OCI-LY7 (cell line): Measurements from ENCODE around the gene ARIH1. TPM values are rescaled to one million over a fixed set of nuclear protein-coding genes. Genes with fewer than 3 reads are reported as not detected.

Source experiments
- BruUV-seq: library from RNA; stranded (reverse); fragments of 400-500 nt; replicated peaks from 2 replicates; lab custom pipeline; 2021; lab: Mats Ljungman, UMichigan
- CTCF ChIA-PET: fragments of 300-600 bp; sonication (Branson Sonifier 250); formaldehyde crosslinking; loops from one replicate; lab custom pipeline; 2022; ENCODE audit warnings: antibody characterized with exemption; ENCODE audit not compliant: unreplicated experiment; lab: Charles Lee
- POLR2A ChIA-PET: fragments of 300-600 bp; sonication (Branson Sonifier 250); formaldehyde crosslinking; loops from one replicate; lab custom pipeline; 2022; ENCODE audit warnings: antibody characterized with exemption; lab: Charles Lee
- DNase-seq: peaks from one replicate; pipeline ENCODE4 v3.0.0-alpha.2; 2015; ENCODE audit warnings: low spot score
- H2AFZ ChIP-seq: fragments of 200-600 bp; sonication (generic), shearing (Covaris generic); 2 replicates; pipeline ENCODE4 v1.6.1; 2014; ENCODE audit warnings: mild to moderate bottlenecking, antibody characterized with exemption, low read length, moderate library complexity
- H3K27ac ChIP-seq: fragments of 200-600 bp; sonication (generic); 2 replicates; pipeline ENCODE4 v1.5.1; 2014; ENCODE audit warnings: mixed run types, low read depth, mild to moderate bottlenecking, moderate library complexity, low read length, inconsistent platforms; ENCODE audit not compliant: poor library complexity, severe bottlenecking
- H3K36me3 ChIP-seq: fragments of 200-600 bp; sonication (generic); 2 replicates; pipeline ENCODE4 v1.6.1; 2014; ENCODE audit warnings: mild to moderate bottlenecking, antibody characterized with exemption, low read length, moderate library complexity, mixed read lengths; ENCODE audit not compliant: insufficient read depth
- H3K4me1 ChIP-seq: fragments of 200-600 bp; sonication (generic); 2 replicates; pipeline ENCODE4 v1.5.1; 2014; ENCODE audit warnings: mild to moderate bottlenecking, low read length; ENCODE audit not compliant: insufficient read depth, poor library complexity, severe bottlenecking
- H3K4me2 ChIP-seq: fragments of 200-600 bp; sonication (generic); 2 replicates; pipeline ENCODE4 v1.6.1; 2014; ENCODE audit warnings: mild to moderate bottlenecking, low read length
- H3K4me3 ChIP-seq: fragments of 200-600 bp; sonication (generic); 2 replicates; pipeline ENCODE4 v1.5.1; 2014; ENCODE audit warnings: mild to moderate bottlenecking, low read depth, low read length; ENCODE audit not compliant: poor library complexity, severe bottlenecking
- H3K79me2 ChIP-seq: fragments of 200-600 bp; sonication (generic); 2 replicates; pipeline ENCODE4 v1.6.1; 2016; ENCODE audit warnings: low read depth, mild to moderate bottlenecking, low read length, moderate library complexity, mixed read lengths; ENCODE audit not compliant: insufficient read depth
- H3K9me2 ChIP-seq: fragments of 200-600 bp; sonication (generic); 2 replicates; pipeline ENCODE4 v1.6.1; 2016; ENCODE audit warnings: mild to moderate bottlenecking, low read length, mixed read lengths; ENCODE audit not compliant: insufficient read depth
- H3K9me3 ChIP-seq: fragments of 200-600 bp; sonication (generic); 2 replicates; pipeline ENCODE4 v1.6.1; 2014; ENCODE audit warnings: mild to moderate bottlenecking, mixed run types, low read length, mixed read lengths
- H4K20me1 ChIP-seq: fragments of 200-600 bp; sonication (generic); 2 replicates; pipeline ENCODE4 v1.6.1; 2014; ENCODE audit warnings: mild to moderate bottlenecking, antibody characterized with exemption, low read length, moderate library complexity, mixed read lengths; ENCODE audit not compliant: insufficient read depth
- EZH2phosphoT487 ChIP-seq: fragments of 200-600 bp; sonication (generic); IDR thresholded peaks from 2 replicates; pipeline ENCODE4 v1.6.1; 2018; ENCODE audit warnings: low read depth, borderline replicate concordance, mild to moderate bottlenecking, mixed run types, antibody characterized with exemption, low read length, moderate library complexity, mixed read lengths
- intact Hi-C: fragments of 100-400 bp; cut with micrococcal nuclease; formaldehyde crosslinking; loops from one replicate; pipeline ENCODE4 v1.10.0; 2022; ENCODE audit not compliant: unreplicated experiment
- total RNA-seq, 2 experiments: library from RNA; depleted of rRNA in 1 of 2; stranded (reverse); fragments of >200 nt in 1 of 2; shearing (Covaris generic) in 1 of 2; gene quantifications; 2 replicates each; pipeline ENCODE4 v1.2.3, GENCODE V29; 2014 to 2022
- TF ChIP-seq, protein P1 (sequence below): fragments of 200-600 bp; sonication (generic); conservative IDR thresholded peaks from 2 replicates; pipeline ENCODE4 v1.5.1; 2014; ENCODE audit warnings: mild to moderate bottlenecking, antibody characterized with exemption, low read length, moderate library complexity, mixed read lengths

The ARIH1 gene
- total RNA-seq, 2 experiments from 2014 or later, result 33.0 to 142 TPM

DNA sequence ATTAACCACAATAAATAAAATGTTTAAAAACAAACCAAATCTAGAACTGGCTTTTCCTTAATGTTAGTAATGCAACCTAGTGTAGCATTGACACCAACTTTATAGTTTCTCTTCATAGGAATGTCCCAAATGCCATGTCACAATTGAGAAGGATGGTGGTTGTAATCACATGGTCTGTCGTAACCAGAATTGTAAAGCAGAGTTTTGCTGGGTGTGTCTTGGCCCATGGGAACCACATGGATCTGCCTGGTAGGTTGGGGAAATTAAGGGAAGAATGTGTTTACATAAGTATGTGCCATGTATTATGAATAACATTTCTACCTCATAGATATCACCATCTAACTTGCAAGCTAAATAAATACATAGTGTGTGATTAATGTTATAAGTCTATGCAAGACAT lies 95.9 kb downstream of the ARIH1 start:
- H3K27ac ChIP-seq, result no peak overlapping the region
- BruUV-seq, result no TSS peak
- TF ChIP-seq EZH2phosphoT487, result no peak
- TF ChIP-seq, protein P1, sequence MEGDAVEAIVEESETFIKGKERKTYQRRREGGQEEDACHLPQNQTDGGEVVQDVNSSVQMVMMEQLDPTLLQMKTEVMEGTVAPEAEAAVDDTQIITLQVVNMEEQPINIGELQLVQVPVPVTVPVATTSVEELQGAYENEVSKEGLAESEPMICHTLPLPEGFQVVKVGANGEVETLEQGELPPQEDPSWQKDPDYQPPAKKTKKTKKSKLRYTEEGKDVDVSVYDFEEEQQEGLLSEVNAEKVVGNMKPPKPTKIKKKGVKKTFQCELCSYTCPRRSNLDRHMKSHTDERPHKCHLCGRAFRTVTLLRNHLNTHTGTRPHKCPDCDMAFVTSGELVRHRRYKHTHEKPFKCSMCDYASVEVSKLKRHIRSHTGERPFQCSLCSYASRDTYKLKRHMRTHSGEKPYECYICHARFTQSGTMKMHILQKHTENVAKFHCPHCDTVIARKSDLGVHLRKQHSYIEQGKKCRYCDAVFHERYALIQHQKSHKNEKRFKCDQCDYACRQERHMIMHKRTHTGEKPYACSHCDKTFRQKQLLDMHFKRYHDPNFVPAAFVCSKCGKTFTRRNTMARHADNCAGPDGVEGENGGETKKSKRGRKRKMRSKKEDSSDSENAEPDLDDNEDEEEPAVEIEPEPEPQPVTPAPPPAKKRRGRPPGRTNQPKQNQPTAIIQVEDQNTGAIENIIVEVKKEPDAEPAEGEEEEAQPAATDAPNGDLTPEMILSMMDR, result no peak

GRCh38 chr15:72579814-72580213 lies 105.7 kb downstream of the ARIH1 start:
- no TSS peak for BruUV-seq

More for the DNA sequence above, 95.9 kb downstream of the ARIH1 start:
- Histone ChIP-seq H3K4me2 (no peak overlapping the region), H4K20me1 (no peaks in the 10 kb centered on the region), H3K4me3 (no peak overlapping the region), H3K79me2 (no peaks in the 10 kb centered on the region), H3K9me2 (no peaks in the 10 kb centered on the region), H3K9me3 (no peaks in the 10 kb centered on the region), H3K36me3 (peaks cover 91% of the 10 kb centered on the region), H3K4me1 (no peaks in the 10 kb centered on the region), H2AFZ (no peak overlapping the region)
- no peak for DNase-seq
- POLR2A ChIA-PET, result no interaction called here
- CTCF ChIA-PET, result no interaction called here
- intact Hi-C loops, result no loop called here

DNA sequence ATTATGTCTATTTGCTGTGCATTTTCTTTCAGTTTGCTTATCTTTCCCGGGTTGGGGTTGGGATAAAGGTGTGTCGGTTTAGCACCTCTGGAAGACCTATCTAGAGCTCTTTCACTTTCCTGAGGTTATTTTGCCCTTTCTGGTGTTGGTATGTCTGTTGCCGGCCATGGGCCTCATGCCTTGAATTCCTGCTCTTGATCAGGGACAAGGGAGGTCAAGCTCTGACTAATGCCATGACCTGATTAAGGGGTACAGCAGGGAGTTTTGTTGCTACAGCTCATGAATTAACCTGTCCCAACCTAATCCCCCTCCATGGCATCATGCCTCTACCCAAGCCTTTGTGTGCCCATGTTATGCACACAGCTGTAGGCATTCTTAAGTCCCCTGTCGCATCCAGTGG lies 109.9 kb downstream of the ARIH1 start:
- H3K9me2 ChIP-seq, result no peaks in the 10 kb centered on the region
- H3K79me2 ChIP-seq, result no peaks in the 10 kb centered on the region
- CTCF ChIA-PET, result no interaction called here
- DNase-seq, result no peak
- no peak overlapping the region for H3K4me3 ChIP-seq
- TF ChIP-seq EZH2phosphoT487, result no peak
- TF ChIP-seq, protein P1, result no peak
- H4K20me1 ChIP-seq, result no peaks in the 10 kb centered on the region
- no peak overlapping the region for H3K4me2 ChIP-seq
- H2AFZ ChIP-seq, result no peak overlapping the region
- H3K27ac ChIP-seq, result no peak overlapping the region
- H3K4me1 ChIP-seq, result no peaks in the 10 kb centered on the region
- BruUV-seq, result no TSS peak
- POLR2A ChIA-PET, result no interaction called here
- H3K9me3 ChIP-seq, result no peaks in the 10 kb centered on the region
- intact Hi-C loops, result loop anchor here (10.0 kb wide), 1 partner anchor 269 kb away; no protein-coding TSS in a partner anchor
- peaks cover 87% of the 10 kb centered on the region for H3K36me3 ChIP-seq

More at GRCh38 chr15:72579814-72580213, 105.7 kb downstream of the ARIH1 start:
- no peaks in the 10 kb centered on the region for H3K4me1 ChIP-seq
- H3K9me2 ChIP-seq, result no peaks in the 10 kb centered on the region
- no peak overlapping the region for H3K27ac ChIP-seq
- no peaks in the 10 kb centered on the region for H3K79me2 ChIP-seq
- intact Hi-C loops, result loop anchor here (10.0 kb wide), 1 partner anchor 265 kb away; no protein-coding TSS in a partner anchor
- no peaks in the 10 kb centered on the region for H4K20me1 ChIP-seq
- CTCF ChIA-PET, result no interaction called here
- DNase-seq, result no peak
- TF ChIP-seq, protein P1, result no peak
- TF ChIP-seq EZH2phosphoT487, result no peak
- H3K4me2 ChIP-seq, result no peak overlapping the region
- H2AFZ ChIP-seq, result no peak overlapping the region
- no peaks in the 10 kb centered on the region for H3K9me3 ChIP-seq
- H3K4me3 ChIP-seq, result no peak overlapping the region
- H3K36me3 ChIP-seq, result peaks cover 78% of the 10 kb centered on the region
- POLR2A ChIA-PET, result interaction anchor here (0.6 to 1.1 kb wide), 2 partner anchors 14 to 266 kb away, joined by 3 read pairs; no protein-coding TSS in a partner anchor
